ENCODE data around the gene EDAR.

The EDAR gene

GRCh38 chr2:108853421-108853820 is 135.6 kb downstream of the EDAR start:
- Histone ChIP-seq H3K27me3 (ENCODE audit: control insufficient read depth in 1 of 2, insufficient read depth in 2 of 2, low read length in 2 of 2) (no peaks in the 10 kb centered on the region), H3K9ac (ENCODE audit: low read length in 2 of 2) (no peak overlapping the region), H3K4me3 (ENCODE audit: low read length in 2 of 2) (no peak overlapping the region), H3K27ac (ENCODE audit: low read length) (no peak overlapping the region), H3K4me1 (ENCODE audit: control insufficient read depth, insufficient read depth, low read length) (no peaks in the 10 kb centered on the region), H3K36me3 (ENCODE audit: control insufficient read depth in 2 of 2, insufficient read depth in 2 of 2, low read length in 2 of 2) (peaks cover 0 to 3% of the 10 kb centered on the region in 2 donors), H3K9me3 (ENCODE audit: control insufficient read depth in 2 of 2, low read length in 2 of 2) (no peaks in the 10 kb centered on the region)

DNA sequence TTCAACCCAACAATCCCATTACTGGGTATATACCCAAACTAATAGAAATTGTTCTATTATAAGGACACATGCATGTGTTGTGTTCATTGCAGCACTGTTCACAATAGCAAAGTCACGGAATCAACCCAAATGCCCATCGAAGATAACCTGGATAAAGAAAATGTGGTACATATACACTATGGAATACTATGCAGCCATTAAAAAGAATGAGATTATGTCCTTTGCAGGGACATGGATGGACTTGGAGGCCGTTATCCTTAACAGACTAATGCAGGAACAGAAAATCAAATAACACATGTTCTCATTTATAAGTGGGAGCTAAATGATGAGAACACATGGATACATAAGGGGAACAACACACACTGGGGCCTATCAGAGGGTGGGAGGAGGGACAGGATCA is 136.6 kb downstream of the EDAR start:
- H3K36me3 ChIP-seq (ENCODE audit: control insufficient read depth in 2 of 2, insufficient read depth in 2 of 2, low read length in 2 of 2), result peaks cover 0 to 3% of the 10 kb centered on the region in 2 donors
- H3K9me3 ChIP-seq (ENCODE audit: control insufficient read depth in 2 of 2, low read length in 2 of 2), result no peaks in the 10 kb centered on the region
- H3K4me1 ChIP-seq (ENCODE audit: control insufficient read depth, insufficient read depth, low read length), result no peaks in the 10 kb centered on the region
- H3K4me3 ChIP-seq (ENCODE audit: low read length in 2 of 2), result no peak overlapping the region
- H3K9ac ChIP-seq (ENCODE audit: low read length in 2 of 2), result no peak overlapping the region
- H3K27ac ChIP-seq (ENCODE audit: low read length), result no peak overlapping the region
- H3K27me3 ChIP-seq (ENCODE audit: control insufficient read depth in 1 of 2, insufficient read depth in 2 of 2, low read length in 2 of 2), result no peaks in the 10 kb centered on the region

GRCh38 chr2:108847000-108847399 is 142.0 kb downstream of the EDAR start:
- Histone ChIP-seq H3K4me1 (ENCODE audit: control insufficient read depth, insufficient read depth, low read length) (no peaks in the 10 kb centered on the region), H3K4me3 (ENCODE audit: low read length in 2 of 2) (no peak overlapping the region), H3K27ac (ENCODE audit: low read length) (no peak overlapping the region), H3K9me3 (ENCODE audit: control insufficient read depth in 2 of 2, low read length in 2 of 2) (no peaks in the 10 kb centered on the region), H3K9ac (ENCODE audit: low read length in 2 of 2) (no peak overlapping the region), H3K27me3 (ENCODE audit: control insufficient read depth in 1 of 2, insufficient read depth in 2 of 2, low read length in 2 of 2) (no peaks in the 10 kb centered on the region), H3K36me3 (ENCODE audit: control insufficient read depth in 2 of 2, insufficient read depth in 2 of 2, low read length in 2 of 2) (peaks cover 0 to 3% of the 10 kb centered on the region in 2 donors)

DNA sequence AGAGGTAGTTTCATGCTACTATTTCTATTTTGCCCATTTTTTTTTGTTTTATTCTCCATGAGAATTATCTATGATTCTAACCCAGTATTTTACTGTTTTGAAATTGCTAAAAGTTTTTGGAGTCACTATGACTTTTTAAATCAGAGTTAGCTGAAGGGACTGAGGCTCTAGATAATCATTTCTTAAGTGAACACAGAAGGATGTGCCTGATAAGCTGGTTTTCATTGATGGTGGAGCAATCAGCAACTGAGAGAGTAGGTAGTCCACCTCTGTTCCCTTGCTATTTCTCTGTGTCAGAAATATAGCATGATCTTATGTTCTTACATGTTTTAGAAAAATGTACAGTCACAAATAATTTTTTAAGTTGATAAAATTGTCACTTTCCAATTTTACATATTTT is 143.1 kb downstream of the EDAR start:
- H3K27me3 ChIP-seq (ENCODE audit: control insufficient read depth in 1 of 2, insufficient read depth in 2 of 2, low read length in 2 of 2), result no peaks in the 10 kb centered on the region
- H3K4me3 ChIP-seq (ENCODE audit: low read length in 2 of 2), result no peak overlapping the region
- H3K36me3 ChIP-seq (ENCODE audit: control insufficient read depth in 2 of 2, insufficient read depth in 2 of 2, low read length in 2 of 2), result peaks cover 0 to 3% of the 10 kb centered on the region in 2 donors
- no peaks in the 10 kb centered on the region for H3K9me3 ChIP-seq (ENCODE audit: control insufficient read depth in 2 of 2, low read length in 2 of 2)
- H3K9ac ChIP-seq (ENCODE audit: low read length in 2 of 2), result no peak overlapping the region
- no peak overlapping the region for H3K27ac ChIP-seq (ENCODE audit: low read length)
- H3K4me1 ChIP-seq (ENCODE audit: control insufficient read depth, insufficient read depth, low read length), result no peaks in the 10 kb centered on the region

Measured in stomach smooth muscle (tissue), 2 donors.